Endothelial cell of umbilical vein (primary cell): ENCODE measurements around the gene GTSF1L. TPM values are rescaled to one million over a fixed set of nuclear protein-coding genes. Genes with fewer than 3 reads are reported as not detected.

Experiments used
- BruUV-seq: library from RNA; stranded (reverse); fragments of 400-500 nt; replicated peaks from 2 replicates; lab custom pipeline; 2021; lab: Mats Ljungman, UMichigan
- CTCF ChIA-PET: fragments of 300-600, 350-600 bp; sonication (Branson Sonifier 250); formaldehyde crosslinking; loops from one replicate; lab custom pipeline; 2021; ENCODE audit warnings: antibody characterized with exemption, inconsistent platforms; lab: Charles Lee
- POLR2A ChIA-PET: fragments of 300-600, 350-600 bp; sonication (Branson Sonifier 250); formaldehyde crosslinking; loops from one replicate; lab custom pipeline; 2021; ENCODE audit warnings: antibody characterized with exemption, inconsistent platforms; lab: Charles Lee
- DNase-seq: peaks from one replicate; pipeline ENCODE4 v3.0.0-alpha.2; 2011; ENCODE audit warnings: low read depth, low spot score
- FAIRE-seq: peaks from 2 replicates; lab custom pipeline; 2011; peaks lifted over from hg19 to GRCh38; lab: Jason Lieb, UNC
- H2AFZ ChIP-seq: 2 replicates; pipeline ENCODE4 v1.6.0; 2012; ENCODE audit warnings: low read depth, low read length, control low read depth, inconsistent platforms
- H3K27ac ChIP-seq: 2 replicates; pipeline ENCODE4 v1.5.1; 2011; ENCODE audit warnings: low read depth, mild to moderate bottlenecking, control low read depth, low read length, moderate library complexity; ENCODE audit not compliant: insufficient read depth
- H3K27me3 ChIP-seq, 2 experiments: 2 replicates each; pipeline versions ENCODE4 v1.6.0 to v1.6.1; 2011; ENCODE audit warnings: low read length in 2 of 2, mixed read lengths in 1 of 2; ENCODE audit not compliant: control insufficient read depth in 2 of 2, insufficient read depth in 2 of 2
- H3K36me3 ChIP-seq, 2 experiments: 2 replicates in 1 of 2; 3 replicates in 1 of 2; pipeline ENCODE4 v1.5.1; 2011; ENCODE audit warnings: low read length in 2 of 2, mild to moderate bottlenecking in 1 of 2, moderate library complexity in 1 of 2; ENCODE audit not compliant: control insufficient read depth in 2 of 2, insufficient read depth in 2 of 2; ENCODE audit errors: extremely low read depth in 1 of 2
- H3K4me1 ChIP-seq: 3 replicates; pipeline ENCODE4 v1.5.1; 2011; ENCODE audit warnings: mild to moderate bottlenecking, low read length; ENCODE audit not compliant: control insufficient read depth, insufficient read depth; ENCODE audit errors: extremely low read depth
- H3K4me2 ChIP-seq: 2 replicates; pipeline ENCODE4 v1.6.1; 2011; ENCODE audit warnings: low read length, control low read depth, mixed read lengths; ENCODE audit not compliant: insufficient read depth
- H3K4me3 ChIP-seq, 3 experiments: fragments of 200-600 bp in 1 of 3; sonication (generic), shearing (Covaris generic) in 1 of 3; replicated peaks in 1 of 3; 2 replicates each; pipeline ENCODE4 v1.5.1; 2011 to 2016; ENCODE audit warnings: control low read depth in 3 of 3, low read length in 3 of 3, mild to moderate bottlenecking in 2 of 3, inconsistent platforms in 1 of 3, low read depth in 1 of 3, moderate library complexity in 1 of 3; ENCODE audit not compliant: insufficient read depth in 1 of 3
- H3K79me2 ChIP-seq: 2 replicates; pipeline ENCODE4 v1.6.0; 2012; ENCODE audit warnings: low read length, inconsistent platforms; ENCODE audit not compliant: control insufficient read depth, insufficient read depth
- H3K9ac ChIP-seq: replicated peaks from 2 replicates; pipeline ENCODE3; 2011; ENCODE audit warnings: low read length, control low read depth; ENCODE audit not compliant: insufficient read depth; ENCODE audit errors: extremely low read depth
- H3K9me1 ChIP-seq: replicated peaks from 3 replicates; pipeline ENCODE4 v1.6.0; 2011; ENCODE audit warnings: mild to moderate bottlenecking, low read length; ENCODE audit not compliant: control insufficient read depth, insufficient read depth; ENCODE audit errors: extremely low read depth
- H3K9me3 ChIP-seq: replicated peaks from 2 replicates; pipeline ENCODE4 v1.5.1; 2012; ENCODE audit warnings: low read length, inconsistent platforms; ENCODE audit not compliant: control insufficient read depth, insufficient read depth
- H4K20me1 ChIP-seq: replicated peaks from 2 replicates; pipeline ENCODE3; 2011; ENCODE audit warnings: mild to moderate bottlenecking, low read length; ENCODE audit not compliant: control insufficient read depth, insufficient read depth; ENCODE audit errors: extremely low read depth
- EZH2 ChIP-seq: IDR thresholded peaks from 2 replicates; pipeline ENCODE4 v1.6.1; 2012; ENCODE audit warnings: borderline replicate concordance, low read depth, mild to moderate bottlenecking, moderate library complexity, low read length, inconsistent platforms; ENCODE audit not compliant: severe bottlenecking
- FOS ChIP-seq: IDR thresholded peaks from 2 replicates; pipeline ENCODE4 v1.6.1; 2011; ENCODE audit warnings: mild to moderate bottlenecking, low read length, moderate library complexity, borderline replicate concordance; ENCODE audit not compliant: insufficient read depth
- GATA2 ChIP-seq: IDR thresholded peaks from 2 replicates; pipeline ENCODE4 v1.7.0; 2011; ENCODE audit warnings: low read depth, mild to moderate bottlenecking, moderate library complexity, mixed read lengths, low read length; ENCODE audit not compliant: insufficient read length, insufficient read depth
- JUN ChIP-seq: IDR thresholded peaks from 2 replicates; pipeline ENCODE4 v1.6.1; 2011; ENCODE audit warnings: borderline replicate concordance, low read depth; ENCODE audit not compliant: insufficient read length, insufficient read depth
- MYC ChIP-seq: IDR thresholded peaks from one replicate; pipeline ENCODE4 v1.6.1; 2011; ENCODE audit warnings: mild to moderate bottlenecking, low read depth, low read length
- POLR2A ChIP-seq: IDR thresholded peaks from 2 replicates; pipeline ENCODE4 v1.6.1; 2012; ENCODE audit warnings: low read depth, mild to moderate bottlenecking, control low read depth, low read length
- POLR2AphosphoS5 ChIP-seq: IDR thresholded peaks from 2 replicates; pipeline ENCODE4 v1.6.1; 2012; ENCODE audit warnings: low read depth, mild to moderate bottlenecking, control low read depth, low read length, moderate library complexity; ENCODE audit not compliant: insufficient read depth
- dilution Hi-C: fragments of 300-500 bp; cut with MboI; formaldehyde crosslinking; loops from one replicate; pipeline ENCODE4 v1.15.0; 2019; ENCODE audit warnings: low sequenced_read_pairs; ENCODE audit not compliant: extremely low pct_ligation_motif_present
- intact Hi-C: fragments of 100-400 bp; cut with micrococcal nuclease; formaldehyde crosslinking; loops from one replicate; pipeline ENCODE4 v1.10.0; 2022
- polyA plus RNA-seq, 4 experiments: library from polyadenylated mRNA; depleted of rRNA in 3 of 4; stranded (reverse) in 3 of 4; unstranded in 1 of 4; fragments of >200 nt; gene quantifications; 2 replicates each; pipeline versions ENCODE4 v1.2.1 to v1.2.3, GENCODE V29; 2011 to 2012; ENCODE audit warnings: missing spikeins in 1 of 4
- total RNA-seq: library from RNA; stranded (reverse); gene quantifications from 2 replicates; pipeline ENCODE4 v1.2.3, GENCODE V29; 2021
- TF ChIP-seq, protein P1 (sequence below), 2 donors: IDR thresholded peaks; 1 replicate in 1 of 2; 2 replicates in 1 of 2; pipeline ENCODE4 v1.5.1; 2011; ENCODE audit warnings: low read length in 2 of 2, mild to moderate bottlenecking in 2 of 2, moderate library complexity in 2 of 2, control low read depth in 1 of 2, inconsistent platforms in 1 of 2, low read depth in 1 of 2; ENCODE audit not compliant: insufficient read depth in 1 of 2; ENCODE audit errors: extremely low read depth in 1 of 2
- TF ChIP-seq, protein P2 (sequence below): IDR thresholded peaks from 2 replicates; pipeline ENCODE4 v1.6.1; 2011; ENCODE audit not compliant: insufficient read depth, insufficient read length

Gene GTSF1L
- total and polyA plus RNA-seq, 2 donors (not counting 3 experiments of a cell fraction or from before 2014, with no cell fraction given): not detected

DNA sequence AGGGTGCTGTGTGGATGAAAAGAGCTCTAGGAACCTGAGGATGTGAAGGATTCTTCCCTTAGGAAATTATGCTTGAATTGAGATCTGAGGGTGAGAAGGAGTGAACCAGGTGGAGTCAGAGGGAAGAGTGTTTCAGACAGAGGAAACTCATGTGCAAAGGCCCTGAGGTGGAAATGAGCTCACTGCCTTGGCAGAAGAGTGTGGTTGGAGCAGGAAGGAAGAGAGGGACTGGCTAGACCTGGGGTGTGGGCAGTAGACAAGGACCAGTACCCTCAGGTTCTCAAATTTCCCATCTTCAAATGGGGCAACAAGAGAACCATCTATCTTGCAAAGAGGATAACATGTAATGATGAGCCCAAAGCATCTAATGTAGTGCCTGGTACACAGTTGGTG, 24.0 kb upstream of the GTSF1L start:
- POLR2A ChIA-PET: no interaction called here
- no peak overlapping the region for H3K4me2 ChIP-seq

More for the DNA sequence above, 24.0 kb upstream of the GTSF1L start:
- intact Hi-C loops (loop anchor here (2.0 kb wide), 1 partner anchor 440 kb away; no protein-coding TSS in a partner anchor), dilution Hi-C loops (loop anchor here (25.0 kb wide), 1 partner anchor 162 kb away; the partner anchor contains the start of gene TOX2)
- CTCF ChIA-PET: interaction anchor here (0.8 to 9.9 kb wide), 22 partner anchors 18 to 439 kb away, joined by 3 to 191 read pairs (median 6); no protein-coding TSS in a partner anchor
- H3K27ac ChIP-seq: no peak overlapping the region
- H3K9me3 ChIP-seq: no peaks in the 10 kb centered on the region
- no peak for FAIRE-seq
- H3K79me2 ChIP-seq: no peaks in the 10 kb centered on the region
- no peak overlapping the region for H3K4me3 ChIP-seq
- H3K4me1 ChIP-seq: peaks cover 12% of the 10 kb centered on the region
- no peaks in the 10 kb centered on the region for H3K9me1 ChIP-seq
- no peak for DNase-seq
- no peak overlapping the region for H3K9ac ChIP-seq
- no TSS peak for BruUV-seq
- no peaks in the 10 kb centered on the region for H3K27me3 ChIP-seq
- no peaks in the 10 kb centered on the region for H4K20me1 ChIP-seq
- no peak for TF ChIP-seq GATA2
- no peak for TF ChIP-seq POLR2AphosphoS5
- no peak for TF ChIP-seq MYC
- TF ChIP-seq, protein P1, sequence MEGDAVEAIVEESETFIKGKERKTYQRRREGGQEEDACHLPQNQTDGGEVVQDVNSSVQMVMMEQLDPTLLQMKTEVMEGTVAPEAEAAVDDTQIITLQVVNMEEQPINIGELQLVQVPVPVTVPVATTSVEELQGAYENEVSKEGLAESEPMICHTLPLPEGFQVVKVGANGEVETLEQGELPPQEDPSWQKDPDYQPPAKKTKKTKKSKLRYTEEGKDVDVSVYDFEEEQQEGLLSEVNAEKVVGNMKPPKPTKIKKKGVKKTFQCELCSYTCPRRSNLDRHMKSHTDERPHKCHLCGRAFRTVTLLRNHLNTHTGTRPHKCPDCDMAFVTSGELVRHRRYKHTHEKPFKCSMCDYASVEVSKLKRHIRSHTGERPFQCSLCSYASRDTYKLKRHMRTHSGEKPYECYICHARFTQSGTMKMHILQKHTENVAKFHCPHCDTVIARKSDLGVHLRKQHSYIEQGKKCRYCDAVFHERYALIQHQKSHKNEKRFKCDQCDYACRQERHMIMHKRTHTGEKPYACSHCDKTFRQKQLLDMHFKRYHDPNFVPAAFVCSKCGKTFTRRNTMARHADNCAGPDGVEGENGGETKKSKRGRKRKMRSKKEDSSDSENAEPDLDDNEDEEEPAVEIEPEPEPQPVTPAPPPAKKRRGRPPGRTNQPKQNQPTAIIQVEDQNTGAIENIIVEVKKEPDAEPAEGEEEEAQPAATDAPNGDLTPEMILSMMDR (IDR thresholded peaks at IDR 0.05; ENCODE audit: extremely low read depth in 1 of 2, insufficient read depth in 1 of 2, low read depth in 1 of 2, low read length in 2 of 2): no peak
- no peak for TF ChIP-seq JUN
- TF ChIP-seq POLR2A: no peak
- no peak for TF ChIP-seq EZH2
- TF ChIP-seq FOS: no peak
- TF ChIP-seq, protein P2, sequence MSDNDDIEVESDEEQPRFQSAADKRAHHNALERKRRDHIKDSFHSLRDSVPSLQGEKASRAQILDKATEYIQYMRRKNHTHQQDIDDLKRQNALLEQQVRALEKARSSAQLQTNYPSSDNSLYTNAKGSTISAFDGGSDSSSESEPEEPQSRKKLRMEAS: no peak
- no peak overlapping the region for H2AFZ ChIP-seq
- H3K36me3 ChIP-seq: no peaks in the 10 kb centered on the region
